Stimulated activated naive CD4-positive, alpha-beta T cell (primary cell): ENCODE data around the gene PANK4.
A peak's percentile ranks its signal among the peaks of the same experiment; 100 is the strongest.

ENCODE experiments used
- DNase-seq, 6 experiments: peaks; one replicate each; lab custom pipeline; 2025; lab: John Stamatoyannopoulos, UW

The PANK4 gene

GRCh38 chr1:2476061-2476999, 50.1 kb downstream of the PANK4 start, which contains the start of gene PLCH2:
Gene PLCH2, plus strand, starts transcription at chr1:2476289. Its CDS starts 300 bp downstream, at chr1:2476589.
- DNase-seq = no peak

- DNase-seq = no peak
Measured at GRCh38 chr1:2475571-2475970, 50.8 kb downstream of the PANK4 start.

GRCh38 chr1:2474933-2475371, 51.4 kb downstream of the PANK4 start:
- no peak for DNase-seq

- DNase-seq = no peak
Measured at GRCh38 chr1:2474104-2474844, 52.1 kb downstream of the PANK4 start.

- no peak for DNase-seq
Measured at GRCh38 chr1:2473198-2473597, 53.2 kb downstream of the PANK4 start.

- DNase-seq = no peak
Measured at GRCh38 chr1:2472561-2473177, 53.7 kb downstream of the PANK4 start.

- no peak for DNase-seq
Measured at GRCh38 chr1:2472109-2472508, 54.3 kb downstream of the PANK4 start.

- no peak for DNase-seq
Measured at GRCh38 chr1:2471587-2472001, 54.8 kb downstream of the PANK4 start.

GRCh38 chr1:2471159-2471471, 55.3 kb downstream of the PANK4 start:
- no peak for DNase-seq

GRCh38 chr1:2470290-2471158, 55.9 kb downstream of the PANK4 start:
- DNase-seq = no peak

GRCh38 chr1:2469103-2469940, 57.1 kb downstream of the PANK4 start:
- no peak for DNase-seq

- DNase-seq = no peak
Measured at GRCh38 chr1:2468540-2468939, 57.9 kb downstream of the PANK4 start.

- DNase-seq = peak in 4 of 6 experiments; percentile 17 to 33 (median 24)
Measured at GRCh38 chr1:2468041-2468472, 58.3 kb downstream of the PANK4 start.

- peak in 2 of 6 experiments; percentile 12 to 16 for DNase-seq
Measured at GRCh38 chr1:2466958-2467554, 59.3 kb downstream of the PANK4 start.

- no peak for DNase-seq
Measured at GRCh38 chr1:2466270-2466665, 60.1 kb downstream of the PANK4 start.

- no peak for DNase-seq
Measured at GRCh38 chr1:2465371-2466269, 60.8 kb downstream of the PANK4 start.

GRCh38 chr1:2463396-2463795, 63.0 kb downstream of the PANK4 start:
- no peak for DNase-seq

GRCh38 chr1:2462819-2463218, 63.6 kb downstream of the PANK4 start:
- no peak for DNase-seq
